Keratinocyte (primary cell): ENCODE measurements around the gene ANOS1. TPM values are rescaled to one million over a fixed set of nuclear protein-coding genes. Genes with fewer than 3 reads are reported as not detected.

Source experiments
- DNase-seq: peaks from one replicate; pipeline ENCODE4 v3.0.0-alpha.2; 2011; ENCODE audit warnings: low read depth, missing footprints, low spot score
- FAIRE-seq: peaks from 2 replicates; lab custom pipeline; 2011; peaks lifted over from hg19 to GRCh38; lab: Jason Lieb, UNC
- H2AFZ ChIP-seq: 2 replicates; pipeline ENCODE4 v1.6.0; 2012; ENCODE audit warnings: low read length, control low read depth, inconsistent platforms; ENCODE audit not compliant: control insufficient read depth
- H3K27ac ChIP-seq: 2 replicates; pipeline ENCODE4 v1.5.1; 2011; ENCODE audit warnings: low read length; ENCODE audit not compliant: control insufficient read depth, insufficient read depth
- H3K27me3 ChIP-seq: 3 replicates; pipeline ENCODE4 v1.6.0; 2011; ENCODE audit warnings: low read length; ENCODE audit not compliant: control insufficient read depth, insufficient read depth; ENCODE audit errors: extremely low read depth
- H3K36me3 ChIP-seq, 2 experiments: 2 replicates in 1 of 2; 3 replicates in 1 of 2; pipeline ENCODE4 v1.5.1; 2011; ENCODE audit warnings: low read length in 2 of 2, mild to moderate bottlenecking in 1 of 2; ENCODE audit not compliant: control insufficient read depth in 2 of 2, insufficient read depth in 2 of 2; ENCODE audit errors: extremely low read depth in 1 of 2
- H3K4me1 ChIP-seq: 3 replicates; pipeline ENCODE4 v1.5.1; 2011; ENCODE audit warnings: low read length; ENCODE audit not compliant: control insufficient read depth, insufficient read depth; ENCODE audit errors: extremely low read depth
- H3K4me2 ChIP-seq: 3 replicates; pipeline ENCODE4 v1.6.0; 2011; ENCODE audit warnings: low read depth, low read length; ENCODE audit not compliant: control insufficient read depth, insufficient read depth; ENCODE audit errors: extremely low read depth
- H3K4me3 ChIP-seq, 3 experiments: fragments of 200-600 bp in 1 of 3; sonication (generic) in 1 of 3; 2 replicates in 2 of 3; 3 replicates in 1 of 3; pipeline ENCODE4 v1.5.1; 2011 to 2016; ENCODE audit warnings: low read length in 3 of 3, mild to moderate bottlenecking in 3 of 3, control low read depth in 2 of 3, inconsistent platforms in 1 of 3, low read depth in 1 of 3, mixed read lengths in 1 of 3, mixed run types in 1 of 3, moderate library complexity in 1 of 3; ENCODE audit not compliant: control insufficient read depth in 2 of 3, insufficient read depth in 2 of 3; ENCODE audit errors: extremely low read depth in 1 of 3
- H3K79me2 ChIP-seq: 2 replicates; pipeline ENCODE4 v1.6.0; 2012; ENCODE audit warnings: low read length; ENCODE audit not compliant: control insufficient read depth, insufficient read depth
- H3K9ac ChIP-seq: 3 replicates; pipeline ENCODE4 v1.6.0; 2011; ENCODE audit warnings: low read length; ENCODE audit not compliant: control insufficient read depth, insufficient read depth; ENCODE audit errors: extremely low read depth
- H3K9me1 ChIP-seq: 3 replicates; pipeline ENCODE4 v1.6.0; 2011; ENCODE audit warnings: low read length; ENCODE audit not compliant: control insufficient read depth, insufficient read depth; ENCODE audit errors: extremely low read depth
- H3K9me3 ChIP-seq: 2 replicates; pipeline ENCODE4 v1.5.1; 2012; ENCODE audit warnings: low read depth, low read length; ENCODE audit not compliant: control insufficient read depth
- H4K20me1 ChIP-seq: 3 replicates; pipeline ENCODE4 v1.6.0; 2011; ENCODE audit warnings: low read length; ENCODE audit not compliant: control insufficient read depth, insufficient read depth; ENCODE audit errors: extremely low read depth
- CTCF ChIP-seq, 3 experiments: IDR thresholded peaks in 1 of 3; conservative IDR thresholded peaks in 1 of 3; optimal IDR thresholded peaks in 1 of 3; 2 replicates in 2 of 3; 3 replicates in 1 of 3; pipeline versions ENCODE3 to v1.5.1; 2011; ENCODE audit warnings: low read length in 3 of 3, mild to moderate bottlenecking in 3 of 3, moderate library complexity in 2 of 3, control low read depth in 1 of 3, inconsistent platforms in 1 of 3; ENCODE audit not compliant: insufficient read depth in 2 of 3; ENCODE audit errors: extremely low read depth in 1 of 3
- EZH2 ChIP-seq: IDR thresholded peaks from one replicate; pipeline ENCODE4 v1.6.1; 2012; ENCODE audit warnings: inconsistent platforms, mild to moderate bottlenecking, low read length, moderate library complexity
- dilution Hi-C: fragments of 300-500 bp; cut with MboI; formaldehyde crosslinking; loops from one replicate; pipeline ENCODE4 v1.7.0; 2020; ENCODE audit warnings: low sequenced_read_pairs; ENCODE audit not compliant: extremely low pct_ligation_motif_present
- polyA plus RNA-seq, 5 experiments: library from polyadenylated mRNA; depleted of rRNA in 3 of 5; stranded (reverse) in 3 of 5; stranded (forward) in 1 of 5; unstranded in 1 of 5; fragments of >200 nt; gene quantifications; 1 replicate in 1 of 5; 2 replicates in 3 of 5; 3 replicates in 1 of 5; pipeline versions ENCODE4 v1.2.1 to v1.2.3, GENCODE V29; 2011 to 2012; ENCODE audit warnings: missing spikeins in 2 of 5, low read depth in 1 of 5, low replicate concordance in 1 of 5

The ANOS1 gene
- polyA plus RNA-seq, 1 donor (not counting 4 experiments of a cell fraction or from before 2014, with no cell fraction given), result 4.0 TPM

- no peak overlapping the region for H3K27ac ChIP-seq
- H3K4me1 ChIP-seq, result no peaks in the 10 kb centered on the region
- no peaks in the 10 kb centered on the region for H3K27me3 ChIP-seq
- no peaks in the 10 kb centered on the region for H3K79me2 ChIP-seq
- dilution Hi-C loops, result no loop called here
- H3K4me2 ChIP-seq, result no peak overlapping the region
- FAIRE-seq, result no peak
- no peak for DNase-seq
- H3K9me3 ChIP-seq, result no peaks in the 10 kb centered on the region
- H3K9ac ChIP-seq, result no peak overlapping the region
- no peak for TF ChIP-seq EZH2
- no peak for TF ChIP-seq CTCF (optimal IDR thresholded peaks at IDR 0.05 in 1 of 3, IDR thresholded peaks at IDR 0.05 in 1 of 3, conservative IDR thresholded peaks at IDR 0.05 in 1 of 3; ENCODE audit: extremely low read depth in 1 of 3, insufficient read depth in 2 of 3, low read length in 3 of 3)
- no peaks in the 10 kb centered on the region for H3K9me1 ChIP-seq
- H3K36me3 ChIP-seq, result no peaks in the 10 kb centered on the region
- no peak overlapping the region for H2AFZ ChIP-seq
- H4K20me1 ChIP-seq, result no peaks in the 10 kb centered on the region
- no peak overlapping the region for H3K4me3 ChIP-seq
Observed at GRCh38 chrX:8720136-8720535, 11.8 kb downstream of the ANOS1 start.

GRCh38 chrX:8717354-8717753, 14.6 kb downstream of the ANOS1 start:
- dilution Hi-C loops, result no loop called here
- Histone ChIP-seq H2AFZ (no peak overlapping the region), H3K9ac (no peak overlapping the region), H3K4me1 (no peaks in the 10 kb centered on the region), H3K4me2 (no peak overlapping the region), H4K20me1 (no peaks in the 10 kb centered on the region), H3K79me2 (no peaks in the 10 kb centered on the region), H3K9me1 (no peaks in the 10 kb centered on the region), H3K9me3 (no peaks in the 10 kb centered on the region), H3K27ac (no peak overlapping the region), H3K27me3 (no peaks in the 10 kb centered on the region), H3K4me3 (no peak overlapping the region), H3K36me3 (no peaks in the 10 kb centered on the region)
- DNase-seq (no peak), FAIRE-seq (no peak)
- no peak for TF ChIP-seq CTCF (optimal IDR thresholded peaks at IDR 0.05 in 1 of 3, IDR thresholded peaks at IDR 0.05 in 1 of 3, conservative IDR thresholded peaks at IDR 0.05 in 1 of 3; ENCODE audit: extremely low read depth in 1 of 3, insufficient read depth in 2 of 3, low read length in 3 of 3)
- no peak for TF ChIP-seq EZH2
